ENCODE measurements around the gene LGALS3BP.

- TF ChIP-seq, protein P1, sequence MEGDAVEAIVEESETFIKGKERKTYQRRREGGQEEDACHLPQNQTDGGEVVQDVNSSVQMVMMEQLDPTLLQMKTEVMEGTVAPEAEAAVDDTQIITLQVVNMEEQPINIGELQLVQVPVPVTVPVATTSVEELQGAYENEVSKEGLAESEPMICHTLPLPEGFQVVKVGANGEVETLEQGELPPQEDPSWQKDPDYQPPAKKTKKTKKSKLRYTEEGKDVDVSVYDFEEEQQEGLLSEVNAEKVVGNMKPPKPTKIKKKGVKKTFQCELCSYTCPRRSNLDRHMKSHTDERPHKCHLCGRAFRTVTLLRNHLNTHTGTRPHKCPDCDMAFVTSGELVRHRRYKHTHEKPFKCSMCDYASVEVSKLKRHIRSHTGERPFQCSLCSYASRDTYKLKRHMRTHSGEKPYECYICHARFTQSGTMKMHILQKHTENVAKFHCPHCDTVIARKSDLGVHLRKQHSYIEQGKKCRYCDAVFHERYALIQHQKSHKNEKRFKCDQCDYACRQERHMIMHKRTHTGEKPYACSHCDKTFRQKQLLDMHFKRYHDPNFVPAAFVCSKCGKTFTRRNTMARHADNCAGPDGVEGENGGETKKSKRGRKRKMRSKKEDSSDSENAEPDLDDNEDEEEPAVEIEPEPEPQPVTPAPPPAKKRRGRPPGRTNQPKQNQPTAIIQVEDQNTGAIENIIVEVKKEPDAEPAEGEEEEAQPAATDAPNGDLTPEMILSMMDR (IDR thresholded peaks at IDR 0.05): no peak
- no peak for TF ChIP-seq POLR2A (IDR thresholded peaks at IDR 0.05)
Observed at GRCh38 chr17:78950870-78951269, 28.9 kb downstream of the LGALS3BP start.

Measured in tibial nerve (tissue), 3 donors.